ENCODE measurements around the gene HPD.
"Not testable (repeated sequence)": the region's sequence is repeated elsewhere in the genome, so short reads cannot be mapped to it uniquely, and the experiment has no call there.

HPD gene

GRCh38 chr12:121858662-121859572 lies at the start of gene HPD:
TSS of gene HPD (minus strand) at chr12:121858859. CDS start at chr12:121858823, 36 bp downstream.
- no peak for DNase-seq (ENCODE audit: low read depth, low spot score)

DNA sequence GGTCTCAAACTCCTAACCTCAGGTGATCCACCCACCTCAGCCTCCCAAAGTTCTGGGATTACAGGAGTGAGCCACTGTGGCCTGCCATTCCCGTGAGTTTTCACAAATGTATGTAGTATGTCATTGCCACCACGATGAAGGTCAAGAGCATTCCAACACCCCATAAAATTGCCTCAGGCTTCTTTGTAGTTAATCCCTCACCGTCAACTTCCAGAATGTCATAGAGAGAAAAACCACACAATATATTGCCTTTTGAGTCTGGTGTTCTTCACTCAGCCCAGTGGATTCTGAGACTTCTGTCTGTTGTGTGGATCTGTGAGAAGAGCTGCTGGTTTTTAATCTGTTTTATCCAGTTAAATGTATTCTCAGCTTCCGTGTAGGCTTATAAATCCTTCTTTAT lies 47.1 kb upstream of the HPD start:
- DNase-seq (ENCODE audit: low read depth, low spot score) = no peak

DNA sequence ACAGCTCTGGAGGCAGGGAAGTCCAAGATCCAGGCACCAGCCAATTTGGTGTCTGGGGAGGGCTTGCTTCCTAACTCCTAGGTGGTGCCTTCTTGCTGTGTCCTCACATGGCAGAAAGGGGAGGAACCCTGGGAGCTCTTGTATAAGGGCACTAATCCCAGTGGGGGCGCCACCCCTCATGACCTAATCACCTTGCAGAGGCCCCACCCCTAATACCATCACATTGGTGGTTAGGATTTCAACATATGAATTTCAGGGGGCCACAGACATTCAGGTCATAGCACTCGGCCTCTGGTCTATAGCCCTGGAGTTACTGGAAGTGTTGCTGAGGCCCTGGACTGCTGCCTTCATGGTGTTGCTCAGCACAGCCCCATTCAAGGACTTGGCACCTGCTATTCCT lies 44.5 kb upstream of the HPD start:
- DNase-seq (ENCODE audit: low read depth, low spot score) = no peak

DNA sequence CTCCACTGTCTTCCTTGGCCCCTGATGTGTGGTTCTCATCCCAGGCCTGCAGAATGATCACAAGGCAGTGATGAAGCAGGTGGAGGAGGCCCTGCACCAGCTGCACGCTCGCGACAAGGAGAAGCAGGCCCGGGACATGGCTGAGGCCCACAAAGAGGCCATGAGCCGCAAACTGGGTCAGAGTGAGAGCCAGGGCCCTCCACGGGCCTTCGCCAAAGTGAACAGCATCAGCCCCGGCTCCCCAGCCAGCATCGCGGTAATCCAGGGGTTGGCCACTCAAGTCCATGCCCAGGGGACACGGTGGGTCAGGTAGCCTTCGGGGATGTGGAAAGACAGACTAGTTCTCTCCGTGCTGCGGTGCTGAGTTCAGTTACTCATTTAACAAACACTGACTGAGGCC lies 40.9 kb upstream of the HPD start:
- DNase-seq (ENCODE audit: low read depth, low spot score) = no peak

DNA sequence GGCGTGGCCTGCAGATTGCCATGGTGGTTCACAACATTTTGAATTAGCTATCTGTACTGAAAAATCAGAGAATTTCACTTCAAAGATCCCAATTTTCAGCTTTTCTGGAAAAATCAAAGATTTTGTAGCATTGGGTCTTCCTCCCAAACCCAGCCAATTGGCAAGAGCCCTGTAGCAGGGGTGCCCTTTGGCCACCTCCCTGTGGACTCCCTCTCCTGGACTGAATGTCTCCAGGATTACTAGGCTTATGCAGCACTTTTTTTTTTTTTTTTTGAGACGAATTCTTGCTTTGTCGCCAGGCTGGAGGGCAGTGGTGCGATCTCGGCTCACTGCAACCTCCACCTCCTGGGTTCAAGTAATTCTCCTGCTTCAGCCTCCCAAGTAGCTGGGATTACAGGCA lies 39.6 kb upstream of the HPD start:
- DNase-seq (ENCODE audit: low read depth, low spot score) = no peak

DNA sequence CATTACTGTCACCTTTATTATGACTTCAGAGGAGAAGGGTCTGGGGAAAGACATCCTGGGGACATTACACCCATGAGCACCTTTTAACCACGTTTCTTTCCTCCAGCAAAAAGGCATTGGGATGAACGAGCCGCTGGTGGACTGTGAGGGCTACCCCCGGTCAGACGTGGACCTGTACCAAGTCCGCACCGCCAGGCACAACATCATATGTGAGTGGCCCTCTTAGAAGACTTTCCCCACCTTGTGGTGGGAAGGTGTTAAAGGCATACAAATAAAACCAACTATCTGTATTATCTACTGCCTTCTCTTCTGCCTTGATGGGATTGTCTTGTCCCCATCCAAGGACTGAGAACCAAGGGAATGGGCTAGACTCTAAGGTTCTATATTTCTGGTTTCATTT lies 36.0 kb upstream of the HPD start:
- DNase-seq (ENCODE audit: low read depth, low spot score) = no peak

- no peak for DNase-seq (ENCODE audit: low read depth, low spot score)
These were observed 35.4 kb upstream of the HPD start for GRCh38 chr12:121893961-121894460.

DNA sequence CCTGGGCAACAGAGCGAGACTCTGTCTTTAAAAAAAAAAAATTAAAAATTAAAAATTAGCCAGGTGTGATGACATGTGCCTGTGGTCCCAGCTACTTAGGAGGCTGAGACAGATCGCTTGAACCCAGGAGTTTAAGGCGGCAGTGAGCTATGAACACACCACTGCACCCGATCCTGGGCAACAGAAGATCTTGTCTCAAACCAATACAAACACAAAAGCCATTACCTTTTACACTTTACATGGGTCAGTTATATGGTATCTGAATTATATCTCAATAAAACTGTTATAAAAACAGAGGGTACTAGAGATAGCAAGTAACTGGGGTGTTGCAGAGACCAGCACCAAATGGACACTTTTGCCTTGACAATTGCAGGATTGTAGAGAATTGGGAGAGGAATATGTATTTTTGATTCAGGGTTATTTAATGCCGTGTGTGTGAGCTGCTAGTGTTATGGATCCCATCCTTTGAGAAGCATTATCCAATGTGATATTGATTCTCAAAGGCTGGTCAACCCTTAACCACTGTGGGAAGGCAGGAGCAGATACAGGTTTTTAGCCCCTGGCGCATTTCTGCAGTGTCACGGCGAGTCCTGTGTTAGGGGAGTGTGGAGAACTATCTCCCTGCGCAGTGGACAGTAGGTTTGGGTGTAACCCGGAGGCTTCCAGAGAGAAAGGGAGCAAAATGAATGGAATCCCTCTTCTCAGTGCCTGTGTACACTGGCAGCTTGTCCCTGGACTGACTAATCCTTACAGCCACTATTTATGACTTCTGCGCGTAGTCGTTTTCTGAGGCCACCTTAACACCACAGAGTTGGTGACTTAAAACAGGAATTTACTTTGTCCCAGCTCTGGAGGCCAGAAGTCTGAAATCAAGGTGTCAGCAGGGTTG lies 34.3 kb upstream of the HPD start:
- no peak for DNase-seq (ENCODE audit: low read depth, low spot score)

DNA sequence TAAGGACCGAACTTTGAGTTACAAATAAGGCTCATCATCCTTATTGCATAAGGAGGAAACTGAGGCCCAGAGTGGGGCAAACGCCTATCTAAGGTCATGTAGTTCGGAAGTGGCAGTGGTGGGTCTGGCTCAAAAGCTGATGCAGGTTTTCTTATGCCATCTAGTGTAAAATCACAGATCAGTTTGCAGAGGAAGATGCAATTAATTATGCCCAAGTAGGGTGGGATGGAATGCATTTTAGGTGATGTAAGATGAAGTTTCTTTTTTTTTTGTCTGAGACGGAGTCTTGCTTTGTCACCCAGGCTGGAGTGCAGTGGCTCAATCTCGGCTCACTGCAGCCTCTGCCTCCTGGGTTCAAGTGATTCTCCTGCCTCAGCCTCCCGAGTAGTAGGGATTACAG lies 31.0 kb upstream of the HPD start:
- DNase-seq (ENCODE audit: low read depth, low spot score) = not testable (repeated sequence)

GRCh38 chr12:121889274-121889624 lies 30.6 kb upstream of the HPD start:
- DNase-seq (ENCODE audit: low read depth, low spot score) = no peak

- DNase-seq (ENCODE audit: low read depth, low spot score) = peak; percentile 87
These were observed 30.0 kb upstream of the HPD start, which contains the start of gene PSMD9 for GRCh38 chr12:121888478-121889273. TSS of gene PSMD9 (plus strand) at chr12:121888790. CDS start at chr12:121888857, 67 bp downstream.

GRCh38 chr12:121888083-121888477 lies 29.4 kb upstream of the HPD start:
- DNase-seq (ENCODE audit: low read depth, low spot score) = no peak

- not testable (repeated sequence) for DNase-seq (ENCODE audit: low read depth, low spot score)
These were observed 26.5 kb upstream of the HPD start for GRCh38 chr12:121885129-121885528.

DNA sequence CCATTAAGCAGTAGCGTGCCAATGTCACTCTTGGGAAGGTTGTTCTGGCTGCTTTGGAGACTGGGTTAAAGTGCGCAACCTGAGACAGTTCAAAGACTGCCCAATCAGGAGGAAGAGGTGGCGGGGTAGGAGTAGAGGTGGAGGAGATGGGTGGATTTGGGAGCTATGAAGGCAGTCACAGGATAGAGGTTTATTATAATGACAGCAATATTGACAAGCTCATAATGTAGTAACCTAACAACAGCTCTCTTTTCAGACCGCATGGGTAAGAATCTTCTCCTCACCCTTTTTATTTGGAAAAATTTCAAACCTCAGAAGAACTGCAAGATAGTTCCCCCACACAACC lies 24.6 kb upstream of the HPD start:
- DNase-seq (ENCODE audit: low read depth, low spot score) = no peak

DNA sequence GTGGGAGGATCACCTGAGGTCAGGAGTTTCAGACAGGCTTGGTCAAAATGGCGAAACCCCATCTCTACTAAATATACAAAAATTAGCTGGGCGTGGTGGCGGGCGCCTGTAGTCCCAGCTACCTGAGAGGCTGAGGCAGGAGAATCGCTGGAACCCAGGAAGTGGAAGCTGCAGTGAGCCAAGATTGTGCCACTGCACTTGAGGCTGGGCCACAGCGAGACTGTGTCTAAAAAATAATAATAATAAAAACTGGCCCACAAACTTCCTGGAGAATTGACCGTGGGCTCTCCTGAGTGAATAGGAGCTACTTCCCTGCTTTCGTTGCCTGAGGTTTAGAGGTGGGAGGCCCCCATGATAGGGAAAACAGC lies 17.4 kb upstream of the HPD start:
- DNase-seq (ENCODE audit: low read depth, low spot score) = not testable (repeated sequence)

GRCh38 chr12:121875582-121875981 lies 16.9 kb upstream of the HPD start:
- DNase-seq (ENCODE audit: low read depth, low spot score) = no peak

GRCh38 chr12:121874071-121874470 lies 15.4 kb upstream of the HPD start:
- DNase-seq (ENCODE audit: low read depth, low spot score) = no peak

- no peak for DNase-seq (ENCODE audit: low read depth, low spot score)
These were observed 14.5 kb upstream of the HPD start for GRCh38 chr12:121873216-121873569.

DNA sequence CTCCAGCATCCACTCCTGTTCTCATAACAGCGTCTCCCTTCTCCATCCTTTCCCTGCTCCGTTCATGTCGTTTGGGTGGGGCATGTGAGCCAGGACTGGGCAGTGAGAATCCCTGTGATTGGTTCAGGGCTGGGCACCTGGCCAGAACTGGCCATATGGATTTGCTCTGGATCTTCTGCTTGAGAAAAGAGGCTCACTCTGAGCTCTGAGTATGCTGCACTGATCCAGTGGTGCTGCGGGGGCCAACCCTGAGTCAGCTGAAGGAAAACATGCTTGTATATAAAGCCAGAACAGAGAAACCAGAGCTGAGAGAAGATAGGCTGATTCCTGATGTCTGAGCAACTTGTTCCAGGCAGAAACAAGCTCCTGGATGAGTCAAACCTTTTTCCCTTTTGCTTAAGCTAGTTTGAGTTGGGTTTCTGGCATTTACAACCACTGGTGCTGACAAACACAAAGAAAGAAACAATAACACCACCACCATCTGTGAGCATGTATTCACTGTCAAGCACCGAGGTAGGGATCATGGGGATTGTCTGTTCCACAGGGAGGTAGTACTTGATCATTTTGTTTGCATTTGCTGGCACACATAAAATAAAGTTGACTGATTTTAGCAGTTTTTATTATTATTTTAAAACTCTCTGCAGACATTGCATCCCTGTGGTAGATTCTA lies 14.0 kb upstream of the HPD start:
- no peak for DNase-seq (ENCODE audit: low read depth, low spot score)

GRCh38 chr12:121871467-121871866 lies 12.8 kb upstream of the HPD start:
- DNase-seq (ENCODE audit: low read depth, low spot score) = no peak

GRCh38 chr12:121869229-121869628 lies 10.6 kb upstream of the HPD start:
- DNase-seq (ENCODE audit: low read depth, low spot score) = not testable (repeated sequence)

All from smooth muscle cell of the brain vasculature (primary cell).